ENCODE results near the gene HSPA1A. TPM values are rescaled to one million over a fixed set of nuclear protein-coding genes. Genes with fewer than 3 reads are reported as not detected.

The HSPA1A gene
- total and polyA plus RNA-seq, 9 of the 15 experiments (the other 6 are each of a cell fraction or from before 2014, with no cell fraction given) = 2.2 to 273 (median 107) TPM

DNA sequence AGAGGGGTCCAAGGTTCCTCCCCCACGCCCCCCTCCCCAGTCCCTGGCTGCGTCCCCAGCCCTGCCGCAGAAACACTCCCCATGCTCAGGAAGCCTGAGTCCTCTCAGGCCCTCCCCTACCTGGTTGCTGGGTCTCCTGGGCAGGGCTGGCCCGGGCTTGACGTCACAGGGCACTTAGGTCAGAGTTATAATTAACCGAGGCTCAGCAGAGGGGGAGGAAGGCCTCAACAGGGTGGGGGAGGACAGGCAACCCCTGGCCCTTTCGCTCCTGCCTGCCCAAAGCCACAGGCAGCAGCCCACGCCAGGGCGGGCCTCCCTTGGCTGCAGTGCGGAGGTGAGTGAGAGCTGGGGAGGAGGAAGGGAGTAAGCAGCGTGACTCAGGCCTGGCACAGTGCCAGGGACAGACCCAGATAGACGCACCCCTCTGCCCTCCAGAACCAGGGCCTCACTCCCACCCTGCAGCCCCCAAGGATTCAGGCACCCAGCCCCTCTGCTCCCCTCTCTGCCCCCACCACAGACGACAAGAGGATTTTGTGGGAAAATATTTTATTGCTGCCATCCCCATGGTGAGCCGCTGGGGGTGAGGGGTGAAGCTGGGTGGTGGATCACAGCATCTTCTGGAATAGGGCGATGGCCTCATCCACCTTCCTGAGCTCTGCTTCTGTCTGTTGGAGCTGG is 38.2 kb upstream of the HSPA1A start, which contains the start of gene VWA7 (continued):
- TF ChIP-seq CTCF (IDR thresholded peaks at IDR 0.05 in 2 of 3, conservative IDR thresholded peaks at IDR 0.05 in 1 of 3; ENCODE audit: insufficient read depth in 2 of 3, low read depth in 1 of 3, low read length in 3 of 3) (peak; percentile 14 to 44 (median 24); a peak in 2 of 6 replicates), ZNF75A (CRISPR knock-in tag; IDR thresholded peaks at IDR 0.05) (peak; percentile 63; the same call in 1 of the 2 replicates), NKRF (IDR thresholded peaks at IDR 0.05; ENCODE audit: borderline replicate concordance) (no peak), SRSF1 (IDR thresholded peaks at IDR 0.05; ENCODE audit: low read depth, low read length) (no peak), ZFX (CRISPR knock-in tag; IDR thresholded peaks at IDR 0.05) (peak; percentile 61; the same call in 1 of the 2 replicates), KDM5B (IDR thresholded peaks at IDR 0.05; ENCODE audit: insufficient replicate concordance, low read depth, low read length) (no peak), RBM14 (IDR thresholded peaks at IDR 0.05; ENCODE audit: borderline replicate concordance, insufficient read depth, low read depth, low read length) (0 out of 2 replicates have a peak, but pooled peaks have one; percentile 26), ETV5 (CRISPR knock-in tag; IDR thresholded peaks at IDR 0.05; ENCODE audit: low read depth) (peak; percentile 89), TAF7 (tag; IDR thresholded peaks at IDR 0.05) (0 out of 2 replicates have a peak, but pooled peaks have one; percentile 18)
- TF ChIP-seq, protein P1, sequence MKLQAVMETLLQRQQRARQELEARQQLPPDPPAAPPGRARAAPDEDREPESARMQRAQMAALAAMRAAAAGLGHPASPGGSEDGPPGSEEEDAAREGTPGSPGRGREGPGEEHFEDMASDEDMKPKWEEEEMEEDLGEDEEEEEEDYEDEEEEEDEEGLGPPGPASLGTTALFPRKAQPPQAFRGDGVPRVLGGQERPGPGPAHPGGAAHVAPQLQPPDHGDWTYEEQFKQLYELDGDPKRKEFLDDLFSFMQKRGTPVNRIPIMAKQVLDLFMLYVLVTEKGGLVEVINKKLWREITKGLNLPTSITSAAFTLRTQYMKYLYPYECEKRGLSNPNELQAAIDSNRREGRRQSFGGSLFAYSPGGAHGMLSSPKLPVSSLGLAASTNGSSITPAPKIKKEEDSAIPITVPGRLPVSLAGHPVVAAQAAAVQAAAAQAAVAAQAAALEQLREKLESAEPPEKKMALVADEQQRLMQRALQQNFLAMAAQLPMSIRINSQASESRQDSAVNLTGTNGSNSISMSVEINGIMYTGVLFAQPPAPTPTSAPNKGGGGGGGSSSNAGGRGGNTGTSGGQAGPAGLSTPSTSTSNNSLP (IDR thresholded peaks at IDR 0.05; ENCODE audit: borderline replicate concordance, low read depth, low read length) = no peak
